ENCODE results near the gene NEIL3. TPM values are rescaled to one million over a fixed set of nuclear protein-coding genes. Genes with fewer than 3 reads are reported as not detected.

NEIL3 gene
- total RNA-seq (1 to 10 TPM; 1.3 to 3.3 (median 2.9) TPM), polyA plus RNA-seq (under 1 TPM; 0.30 to 0.85 (median 0.45) TPM)
- long read RNA-seq, donor 1, partial matches to known transcripts = 0 of 1 reads
- long read RNA-seq, donor 1, other reads (novel, unspliced or antisense) = 0 of 1 reads
- long read RNA-seq, donor 2 = 0 reads

DNA sequence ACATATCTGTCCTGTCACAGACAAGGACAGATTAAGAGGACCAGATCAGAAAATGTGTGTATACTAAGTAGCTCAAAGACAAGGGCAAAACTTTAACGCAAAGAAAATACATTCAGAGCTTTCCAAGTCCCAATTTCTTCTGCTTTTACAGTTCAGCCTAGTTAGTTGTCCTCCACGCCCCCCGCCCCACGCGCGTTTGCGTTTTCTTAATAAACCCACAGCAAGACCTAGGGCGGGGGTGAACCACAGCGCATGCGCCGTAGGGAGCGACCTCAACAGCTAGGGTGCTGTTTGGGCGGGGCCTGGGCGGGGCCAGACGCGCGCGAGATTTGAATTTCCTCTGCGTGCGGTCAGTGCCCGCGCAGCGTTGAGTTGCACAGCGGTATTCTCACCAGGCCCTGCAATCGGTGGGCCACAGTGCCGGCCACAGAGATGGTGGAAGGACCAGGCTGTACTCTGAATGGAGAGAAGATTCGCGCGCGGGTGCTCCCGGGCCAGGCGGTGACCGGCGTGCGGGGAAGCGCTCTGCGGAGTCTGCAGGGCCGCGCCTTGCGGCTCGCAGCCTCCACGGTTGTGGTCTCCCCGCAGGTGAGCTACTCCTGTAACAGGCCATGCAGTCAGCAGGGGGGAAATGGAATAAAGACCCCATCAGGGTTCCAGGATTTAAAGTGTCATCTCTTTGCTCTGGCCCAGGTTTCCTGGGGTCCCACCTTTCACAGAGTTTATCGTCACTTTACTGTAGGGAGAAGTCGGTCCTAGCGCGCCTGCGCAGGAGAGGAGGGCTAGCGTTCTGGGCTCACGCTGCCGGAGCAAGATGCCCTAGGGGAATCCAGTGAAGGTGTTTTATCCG is at the start of gene NEIL3:
Gene NEIL3, plus strand, starts transcription at position 353 of the 850 bp plus-strand sequence. Its CDS starts 80 bp downstream, at position 433.
- peak within 1 kb of the TSS; percentile 71 to 95 (median 78) for H3K4me3 ChIP-seq
- peak within 1 kb of the TSS in 6 of 8 donors; percentile 41 to 83 (median 68) for H3K27ac ChIP-seq
- no peak for TF ChIP-seq POLR2A (IDR thresholded peaks at IDR 0.05)
- peak in 2 of 3 donors; percentile 50 to 78 for TF ChIP-seq POLR2AphosphoS5 (IDR thresholded peaks at IDR 0.05)
- TF ChIP-seq CTCF (IDR thresholded peaks at IDR 0.05 in 8 of 11, conservative IDR thresholded peaks at IDR 0.05 in 3 of 11) = peak in 1 of 11 experiments; percentile 2
- no peaks in the 10 kb centered on the region for H3K9me3 ChIP-seq
- H3K27me3 ChIP-seq (replicated peaks in 1 of 7) = no peaks in the 10 kb centered on the region
- no peaks in the 10 kb centered on the region for H3K36me3 ChIP-seq
- WGBS, 5 donors = 0 to 1% (median 1%) methylated on average over 40 to 52 of the region's 52 CpGs
- intact Hi-C loops (cut with DNase I; ENCODE audit: low total_unique reads) = no loop called here
- peak; percentile 97 for DNase-seq
- peaks cover 4 to 41% (median 18%) of the 10 kb centered on the region in 6 donors for H3K4me1 ChIP-seq

GRCh38 chr4:177263818-177264217 is 45.9 kb upstream of the NEIL3 start:
- Histone ChIP-seq H3K27me3 (replicated peaks in 1 of 7) (no peaks in the 10 kb centered on the region), H3K4me3 (no peak overlapping the region), H3K4me1 (no peaks in the 10 kb centered on the region), H3K27ac (no peak overlapping the region), H3K36me3 (no peaks in the 10 kb centered on the region), H3K9me3 (no peaks in the 10 kb centered on the region)
- TF ChIP-seq CTCF (IDR thresholded peaks at IDR 0.05 in 8 of 11, conservative IDR thresholded peaks at IDR 0.05 in 3 of 11) (no peak), POLR2AphosphoS5 (IDR thresholded peaks at IDR 0.05) (no peak), POLR2A (IDR thresholded peaks at IDR 0.05) (no peak)
- 86 to 94% (median 91%) methylated on average over 7 of the region's 7 CpGs for WGBS, 5 donors
- no peak for DNase-seq
- intact Hi-C loops (cut with DNase I; ENCODE audit: low total_unique reads) = no loop called here

- Histone ChIP-seq H3K27ac (no peak overlapping the region), H3K36me3 (no peaks in the 10 kb centered on the region), H3K9me3 (no peaks in the 10 kb centered on the region), H3K4me1 (no peaks in the 10 kb centered on the region), H3K4me3 (no peak overlapping the region), H3K27me3 (replicated peaks in 1 of 7) (no peaks in the 10 kb centered on the region)
- 40 to 48% (median 47%) methylated on average over 2 of the region's 2 CpGs for WGBS, 5 donors
- intact Hi-C loops (cut with DNase I; ENCODE audit: low total_unique reads) = no loop called here
- no peak for DNase-seq
- TF ChIP-seq POLR2A (IDR thresholded peaks at IDR 0.05) = no peak
- no peak for TF ChIP-seq POLR2AphosphoS5 (IDR thresholded peaks at IDR 0.05)
- no peak for TF ChIP-seq CTCF (IDR thresholded peaks at IDR 0.05 in 8 of 11, conservative IDR thresholded peaks at IDR 0.05 in 3 of 11)
Observed at GRCh38 chr4:177264788-177265422, 44.8 kb upstream of the NEIL3 start.

DNA sequence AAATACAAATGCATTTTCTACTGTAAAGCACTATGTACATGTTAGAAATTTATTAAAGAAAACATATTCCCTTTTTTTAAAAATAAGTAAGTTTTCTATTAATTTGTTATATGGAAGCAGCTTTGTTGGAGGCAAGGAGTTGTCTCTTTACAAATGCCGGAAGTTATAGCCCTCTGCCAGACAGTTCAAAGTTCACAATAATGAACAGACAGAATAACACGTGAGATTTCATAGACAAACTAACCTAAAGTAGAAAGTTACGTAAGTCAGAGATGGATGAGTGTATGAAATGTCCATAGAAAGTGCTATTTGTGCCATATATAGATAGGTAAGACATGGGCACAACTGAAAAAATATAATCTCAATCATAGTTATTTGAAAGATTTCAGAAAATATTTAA is 43.9 kb upstream of the NEIL3 start:
- H3K9me3 ChIP-seq = no peaks in the 10 kb centered on the region
- TF ChIP-seq CTCF (IDR thresholded peaks at IDR 0.05 in 8 of 11, conservative IDR thresholded peaks at IDR 0.05 in 3 of 11) (no peak), POLR2A (IDR thresholded peaks at IDR 0.05) (no peak), POLR2AphosphoS5 (IDR thresholded peaks at IDR 0.05) (no peak)
- H3K36me3 ChIP-seq = no peaks in the 10 kb centered on the region
- H3K27ac ChIP-seq = no peak overlapping the region
- no peak overlapping the region for H3K4me3 ChIP-seq
- no peaks in the 10 kb centered on the region for H3K4me1 ChIP-seq
- 82 to 88% (median 84%) methylated on average over 3 of the region's 3 CpGs for WGBS, 5 donors
- intact Hi-C loops (cut with DNase I; ENCODE audit: low total_unique reads) = no loop called here
- no peaks in the 10 kb centered on the region for H3K27me3 ChIP-seq (replicated peaks in 1 of 7)
- DNase-seq = no peak
